ENCODE data around the gene BLOC1S3.
"Not testable (repeated sequence)": the region's sequence is repeated elsewhere in the genome, so short reads cannot be mapped to it uniquely, and the experiment has no call there.

Gene BLOC1S3

DNA sequence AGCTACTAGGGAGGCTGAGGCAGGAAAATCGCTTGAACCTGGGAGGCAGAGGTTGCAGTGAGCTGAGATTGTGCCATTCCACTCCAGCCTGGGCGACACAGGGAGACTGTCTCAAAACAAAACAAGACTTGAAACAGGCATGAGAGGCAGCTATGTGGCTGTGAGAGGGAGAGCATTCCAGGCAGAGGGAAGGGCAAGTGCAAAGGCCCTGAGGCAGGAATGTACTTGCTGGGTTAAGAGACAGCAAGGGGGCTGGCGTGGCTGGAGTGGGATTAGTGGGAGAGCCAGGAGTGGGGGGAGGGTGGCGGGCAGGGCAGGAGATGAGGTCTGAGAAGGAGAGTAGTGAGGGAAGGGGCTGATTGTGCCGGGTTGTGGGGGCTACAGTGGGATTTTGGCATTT is 45.3 kb downstream of the BLOC1S3 start:
- Histone ChIP-seq H3K9ac (ENCODE audit: low read depth in 1 of 2, low read length in 2 of 2) (no peak overlapping the region), H3K27me3 (ENCODE audit: control insufficient read depth in 2 of 2, insufficient read depth in 2 of 2, low read length in 2 of 2) (peaks cover under 1 to 4% of the 10 kb centered on the region in 2 donors), H3K4me1 (ENCODE audit: control insufficient read depth in 2 of 2, insufficient read depth in 2 of 2, low read length in 2 of 2) (no peaks in the 10 kb centered on the region)

GRCh38 chr19:45224645-45225044 is 46.1 kb downstream of the BLOC1S3 start:
- Histone ChIP-seq H3K4me3 (ENCODE audit: low read length in 2 of 2) (no peak overlapping the region), H3K9me3 (ENCODE audit: control insufficient read depth in 2 of 2, low read length in 2 of 2) (no peaks in the 10 kb centered on the region), H3K27ac (ENCODE audit: low read depth in 2 of 2, low read length in 2 of 2) (no peak overlapping the region), H3K27me3 (ENCODE audit: control insufficient read depth in 2 of 2, insufficient read depth in 2 of 2, low read length in 2 of 2) (peaks cover 0 to 4% of the 10 kb centered on the region in 2 donors), H3K4me1 (ENCODE audit: control insufficient read depth in 2 of 2, insufficient read depth in 2 of 2, low read length in 2 of 2) (no peaks in the 10 kb centered on the region), H3K36me3 (ENCODE audit: control insufficient read depth in 2 of 2, insufficient read depth in 2 of 2, low read length in 2 of 2) (no peaks in the 10 kb centered on the region), H3K9ac (ENCODE audit: low read depth in 1 of 2, low read length in 2 of 2) (no peak overlapping the region)

More for the DNA sequence above, 45.3 kb downstream of the BLOC1S3 start:
- no peaks in the 10 kb centered on the region for H3K9me3 ChIP-seq (ENCODE audit: control insufficient read depth in 2 of 2, low read length in 2 of 2)
- no peak overlapping the region for H3K4me3 ChIP-seq (ENCODE audit: low read length in 2 of 2)
- no peak overlapping the region for H3K27ac ChIP-seq (ENCODE audit: low read depth in 2 of 2, low read length in 2 of 2)
- H3K36me3 ChIP-seq (ENCODE audit: control insufficient read depth in 2 of 2, insufficient read depth in 2 of 2, low read length in 2 of 2): no peaks in the 10 kb centered on the region

DNA sequence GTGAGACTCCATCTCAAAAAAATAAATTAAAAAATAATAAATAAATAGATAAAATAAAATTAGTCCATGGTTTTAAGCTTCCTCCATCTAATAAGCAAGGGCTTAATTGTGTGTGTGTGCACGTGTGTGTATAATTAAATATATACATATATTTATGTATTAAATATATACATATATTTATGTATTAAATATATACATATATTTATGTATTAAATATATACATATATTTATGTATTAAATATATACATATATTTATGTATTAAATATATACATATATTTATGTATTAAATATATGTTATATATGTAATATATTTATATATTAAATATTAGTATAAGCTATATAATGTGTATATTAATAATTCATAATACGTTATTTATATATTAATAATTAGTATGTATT is 50.5 kb downstream of the BLOC1S3 start:
- not testable (repeated sequence) for H3K36me3 ChIP-seq (ENCODE audit: control insufficient read depth in 2 of 2, insufficient read depth in 2 of 2, low read length in 2 of 2); H3K4me1 ChIP-seq (ENCODE audit: control insufficient read depth in 2 of 2, insufficient read depth in 2 of 2, low read length in 2 of 2); H3K4me3 ChIP-seq (ENCODE audit: low read length in 2 of 2); H3K9me3 ChIP-seq (ENCODE audit: control insufficient read depth in 2 of 2, low read length in 2 of 2); H3K9ac ChIP-seq (ENCODE audit: low read depth in 1 of 2, low read length in 2 of 2); H3K27ac ChIP-seq (ENCODE audit: low read depth in 2 of 2, low read length in 2 of 2)
- peaks cover 3 to 12% of the 10 kb centered on the region in 2 donors for H3K27me3 ChIP-seq (ENCODE audit: control insufficient read depth in 2 of 2, insufficient read depth in 2 of 2, low read length in 2 of 2)
